ENCODE data around the gene PEX6. TPM values are rescaled to one million over a fixed set of nuclear protein-coding genes. Genes with fewer than 3 reads are reported as not detected.

The PEX6 gene
- total RNA-seq, 1 donor from 2014 or later: 17.0 TPM

- Mint-ChIP-seq H3K4me1 (ENCODE audit: low read depth) (no peaks in the 10 kb centered on the region), H3K9me3 (ENCODE audit: low read depth) (no peaks in the 10 kb centered on the region), H3K27ac (ENCODE audit: unreplicated experiment) (no peak overlapping the region), H3K27me3 (ENCODE audit: low read depth) (no peaks in the 10 kb centered on the region), H3K4me3 (ENCODE audit: unreplicated experiment) (no peak overlapping the region), H3K36me3 (ENCODE audit: low read depth) (peaks cover 12% of the 10 kb centered on the region)
- no peak for TF ChIP-seq CTCF (IDR thresholded peaks at IDR 0.05)
- DNase-seq (ENCODE audit: low spot score): no peak
Observed at GRCh38 chr6:42937548-42938427, 41.2 kb downstream of the PEX6 start.

GRCh38 chr6:42936398-42936797 lies 42.6 kb downstream of the PEX6 start:
- no peak for DNase-seq (ENCODE audit: low spot score)
- TF ChIP-seq CTCF (IDR thresholded peaks at IDR 0.05): no peak
- no peak overlapping the region for H3K27ac Mint-ChIP-seq (ENCODE audit: unreplicated experiment)
- peaks cover 8% of the 10 kb centered on the region for H3K4me1 Mint-ChIP-seq (ENCODE audit: low read depth)
- no peaks in the 10 kb centered on the region for H3K27me3 Mint-ChIP-seq (ENCODE audit: low read depth)
- H3K9me3 Mint-ChIP-seq (ENCODE audit: low read depth): no peaks in the 10 kb centered on the region
- no peak overlapping the region for H3K4me3 Mint-ChIP-seq (ENCODE audit: unreplicated experiment)
- peaks cover 15% of the 10 kb centered on the region for H3K36me3 Mint-ChIP-seq (ENCODE audit: low read depth)

GRCh38 chr6:42935322-42935721 lies 43.7 kb downstream of the PEX6 start:
- TF ChIP-seq CTCF (IDR thresholded peaks at IDR 0.05): no peak
- Mint-ChIP-seq H3K4me1 (ENCODE audit: low read depth) (peaks cover 17% of the 10 kb centered on the region), H3K9me3 (ENCODE audit: low read depth) (no peaks in the 10 kb centered on the region), H3K27me3 (ENCODE audit: low read depth) (no peaks in the 10 kb centered on the region), H3K36me3 (ENCODE audit: low read depth) (peaks cover 15% of the 10 kb centered on the region), H3K4me3 (ENCODE audit: unreplicated experiment) (no peak overlapping the region), H3K27ac (ENCODE audit: unreplicated experiment) (no peak overlapping the region)
- DNase-seq (ENCODE audit: low spot score): no peak

GRCh38 chr6:42933205-42933604 lies 45.8 kb downstream of the PEX6 start:
- peaks cover 15% of the 10 kb centered on the region for H3K36me3 Mint-ChIP-seq (ENCODE audit: low read depth)

GRCh38 chr6:42932412-42932811 lies 46.6 kb downstream of the PEX6 start:
- no peak for TF ChIP-seq CTCF (IDR thresholded peaks at IDR 0.05)
- Mint-ChIP-seq H3K36me3 (ENCODE audit: low read depth) (peaks cover 10% of the 10 kb centered on the region), H3K4me1 (ENCODE audit: low read depth) (peaks cover 26% of the 10 kb centered on the region), H3K27ac (ENCODE audit: unreplicated experiment) (no peak overlapping the region), H3K9me3 (ENCODE audit: low read depth) (no peaks in the 10 kb centered on the region), H3K4me3 (ENCODE audit: unreplicated experiment) (no peak overlapping the region), H3K27me3 (ENCODE audit: low read depth) (no peaks in the 10 kb centered on the region)
- DNase-seq (ENCODE audit: low spot score): no peak

More at GRCh38 chr6:42933205-42933604, 45.8 kb downstream of the PEX6 start:
- no peak overlapping the region for H3K27ac Mint-ChIP-seq (ENCODE audit: unreplicated experiment)
- H3K4me3 Mint-ChIP-seq (ENCODE audit: unreplicated experiment): no peak overlapping the region
- no peak for DNase-seq (ENCODE audit: low spot score)
- no peaks in the 10 kb centered on the region for H3K27me3 Mint-ChIP-seq (ENCODE audit: low read depth)
- peaks cover 26% of the 10 kb centered on the region for H3K4me1 Mint-ChIP-seq (ENCODE audit: low read depth)
- TF ChIP-seq CTCF (IDR thresholded peaks at IDR 0.05): no peak
- no peaks in the 10 kb centered on the region for H3K9me3 Mint-ChIP-seq (ENCODE audit: low read depth)

Data from chondrocyte (in vitro differentiated cells).